Stimulated activated CD4-positive, alpha-beta T cell treated with anti-CD3 and anti-CD28 coated beads, TNF-alpha, amount 100 ng/mL, for 48 hours (primary cell): ENCODE results near the gene FSTL4.
"Not testable (repeated sequence)": the region's sequence is repeated elsewhere in the genome, so short reads cannot be mapped to it uniquely, and the experiment has no call there.

Experiments used
- DNase-seq, 3 donors: peaks; one replicate each; pipeline ENCODE4 v3.0.0-alpha.2; 2020; ENCODE audit warnings: low read depth in 3 of 3

Gene FSTL4

GRCh38 chr5:133226186-133226585, 386.2 kb downstream of the FSTL4 start:
- DNase-seq, result no peak

- no peak for DNase-seq
Observed at GRCh38 chr5:133225671-133226152, 386.6 kb downstream of the FSTL4 start.

GRCh38 chr5:133222979-133223378, 389.4 kb downstream of the FSTL4 start:
- no peak for DNase-seq

- DNase-seq, result no peak
Observed at GRCh38 chr5:133222521-133222920, 389.8 kb downstream of the FSTL4 start.

GRCh38 chr5:133222040-133222439, 390.3 kb downstream of the FSTL4 start:
- no peak for DNase-seq

GRCh38 chr5:133220851-133221674, 391.3 kb downstream of the FSTL4 start:
- no peak for DNase-seq

- no peak for DNase-seq
Observed at GRCh38 chr5:133219296-133219695, 393.0 kb downstream of the FSTL4 start.

- not testable (repeated sequence) for DNase-seq
Observed at GRCh38 chr5:133216138-133216537, 396.2 kb downstream of the FSTL4 start.

- DNase-seq, result no peak
Observed at GRCh38 chr5:133214153-133214820, 398.1 kb downstream of the FSTL4 start.

GRCh38 chr5:133205649-133206048, 406.7 kb downstream of the FSTL4 start:
- no peak for DNase-seq

GRCh38 chr5:133205204-133205603, 407.1 kb downstream of the FSTL4 start:
- no peak for DNase-seq

- no peak for DNase-seq
Observed at GRCh38 chr5:133203317-133204305, 408.7 kb downstream of the FSTL4 start.

- no peak for DNase-seq
Observed at GRCh38 chr5:133202066-133202665, 410.2 kb downstream of the FSTL4 start.

GRCh38 chr5:133201310-133201709, 411.0 kb downstream of the FSTL4 start:
- DNase-seq, result no peak

- no peak for DNase-seq
Observed at GRCh38 chr5:133200256-133200655, 412.1 kb downstream of the FSTL4 start.

- no peak for DNase-seq
Observed at GRCh38 chr5:133199417-133200178, 412.7 kb downstream of the FSTL4 start.

GRCh38 chr5:133198511-133198910, 413.8 kb downstream of the FSTL4 start:
- no peak for DNase-seq

GRCh38 chr5:133196441-133197085, 415.8 kb downstream of the FSTL4 start:
- DNase-seq, result no peak

- no peak for DNase-seq
Observed at GRCh38 chr5:133195250-133195649, 417.1 kb downstream of the FSTL4 start.

- no peak for DNase-seq
Observed at GRCh38 chr5:133193794-133194193, 418.5 kb downstream of the FSTL4 start.
